Stimulated activated CD8-positive, alpha-beta memory T cell treated with anti-CD3 and anti-CD28 coated beads, Interleukin-12 subunit alpha, Interleukin-12 subunit beta, amount 100 ng/mL, for 24 hours (primary cell): ENCODE results near the gene ST14.
"Not testable (repeated sequence)": the region's sequence is repeated elsewhere in the genome, so short reads cannot be mapped to it uniquely, and the experiment has no call there.

Experiments used
- DNase-seq: peaks from one replicate; pipeline ENCODE4 v3.0.0-alpha.2; 2020; ENCODE audit errors: extremely low read depth

ST14 gene

DNA sequence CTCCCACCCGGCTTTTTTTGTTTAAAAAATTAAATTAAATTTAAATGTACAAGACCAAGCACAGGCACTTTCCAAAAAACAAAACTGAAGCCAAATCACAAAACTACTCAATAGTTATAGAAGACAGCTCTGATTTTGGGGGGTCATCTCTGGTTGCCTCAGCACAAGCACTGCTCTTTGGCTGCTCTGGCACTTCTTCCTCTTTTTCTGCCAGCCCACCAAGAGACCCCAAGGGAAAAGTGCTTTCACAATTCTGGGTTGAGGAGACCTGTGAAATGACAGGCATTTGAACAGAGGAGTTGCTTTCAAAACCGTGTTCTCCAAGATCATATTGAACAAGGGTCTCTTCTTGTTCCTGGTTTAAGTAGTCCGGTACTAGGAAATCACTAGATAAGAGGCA, 74.3 kb downstream of the ST14 start:
- DNase-seq, result not testable (repeated sequence)

DNA sequence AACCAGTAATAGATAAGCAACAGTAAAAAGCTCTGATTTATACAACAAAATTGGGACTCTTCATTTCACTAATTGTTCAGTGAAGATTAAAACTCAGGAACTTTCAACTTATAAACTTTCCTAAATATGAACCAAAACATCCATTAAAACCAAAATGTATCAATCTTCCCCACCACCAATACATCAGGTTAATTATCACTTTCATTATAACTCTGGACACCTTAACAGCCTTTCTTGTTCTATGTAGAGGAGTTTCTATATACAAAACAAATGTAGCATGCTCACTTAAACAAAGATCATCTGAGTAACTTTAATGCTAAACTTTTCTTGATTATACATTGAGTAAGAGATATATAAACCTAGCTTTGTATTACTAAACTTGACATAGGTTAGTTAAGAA, 74.7 kb downstream of the ST14 start:
- DNase-seq, result no peak

DNA sequence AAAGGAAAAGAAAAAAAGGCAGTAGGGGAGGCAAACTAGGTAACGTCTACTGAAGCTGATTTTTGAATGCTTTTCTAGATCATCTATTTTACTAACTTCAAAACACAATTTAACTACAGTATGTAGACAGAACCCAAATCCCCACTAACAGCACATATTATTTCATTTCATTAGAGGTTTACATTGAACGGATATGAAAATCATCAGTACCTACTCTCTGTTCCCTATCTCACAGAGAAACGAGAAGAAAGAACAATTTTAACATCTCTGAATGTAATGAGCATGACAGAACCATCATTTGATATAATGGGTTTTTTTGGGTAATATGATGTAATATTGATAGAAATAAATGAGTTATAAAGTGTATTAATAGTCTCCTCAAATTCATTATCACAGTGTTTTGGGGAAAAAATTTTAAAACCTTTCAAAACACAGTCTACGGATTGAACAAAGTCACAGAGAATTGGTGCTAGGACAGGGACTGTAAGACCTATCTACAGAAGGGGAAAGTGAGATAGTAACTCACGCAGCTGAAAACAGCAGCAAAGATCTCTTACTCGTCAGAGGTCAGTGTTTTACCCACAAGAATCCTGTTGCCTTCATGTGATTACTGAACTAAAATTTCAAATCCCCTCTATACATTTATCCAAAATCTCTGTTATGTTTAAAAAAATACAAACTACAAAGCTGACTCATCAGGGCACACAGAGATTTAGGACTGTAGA, 77.9 kb downstream of the ST14 start:
- DNase-seq, result no peak

DNA sequence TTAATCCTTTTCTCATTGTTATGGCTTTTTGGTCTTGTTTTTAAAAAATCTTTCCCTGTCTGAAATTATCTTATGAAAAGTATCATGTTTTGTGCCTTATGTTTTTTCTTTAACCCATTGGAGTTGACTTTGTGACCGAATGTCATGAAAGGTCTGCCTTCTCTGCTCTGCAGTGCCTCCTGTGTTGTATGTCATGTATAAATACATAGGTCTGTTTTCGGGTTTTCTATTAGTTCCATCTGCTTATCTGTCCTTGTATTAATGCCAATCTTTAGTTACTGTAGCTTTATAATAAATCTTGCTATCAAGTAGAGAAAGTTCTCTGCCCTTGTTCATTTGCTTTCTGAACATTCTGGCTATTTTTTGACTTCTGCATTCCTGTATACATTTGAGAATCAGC, 82.1 kb downstream of the ST14 start:
- no peak for DNase-seq

DNA sequence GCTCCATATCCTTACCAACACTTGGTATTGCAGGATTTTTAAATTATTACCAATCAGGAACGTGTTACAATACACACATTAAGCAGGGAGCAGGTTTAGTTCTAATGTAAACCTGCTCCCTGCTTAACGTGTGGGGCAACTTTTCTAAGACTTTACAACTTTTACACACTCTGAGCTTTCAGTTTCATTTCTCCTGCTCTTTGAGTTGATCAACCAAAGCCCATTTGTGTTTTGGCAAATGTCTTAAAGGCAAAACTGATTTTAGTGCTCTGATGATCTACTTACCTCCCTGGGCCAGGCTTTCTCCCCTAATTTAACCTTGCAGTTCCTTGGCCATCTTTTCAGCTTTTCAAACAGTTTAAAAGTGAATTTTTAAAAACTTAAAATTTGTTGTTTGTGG, 84.2 kb downstream of the ST14 start:
- no peak for DNase-seq

DNA sequence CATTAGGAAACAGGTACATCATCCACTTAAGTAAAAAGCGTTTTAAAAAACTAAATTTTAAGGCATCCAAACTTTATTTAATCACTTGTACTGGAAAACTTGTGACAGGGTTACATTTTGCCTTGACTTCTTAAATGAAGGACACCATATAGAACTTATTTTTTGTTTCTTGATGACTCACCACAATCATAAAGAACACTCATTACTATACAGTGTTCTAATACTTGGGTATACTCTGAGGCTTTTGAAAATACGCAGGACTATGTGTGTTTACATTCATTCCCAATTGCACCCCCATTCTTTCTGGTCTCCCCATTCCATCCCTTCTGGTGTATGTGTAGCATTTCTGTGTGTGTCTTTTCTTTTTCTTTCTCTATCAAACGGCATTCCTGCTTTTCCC, 85.3 kb downstream of the ST14 start:
- no peak for DNase-seq

DNA sequence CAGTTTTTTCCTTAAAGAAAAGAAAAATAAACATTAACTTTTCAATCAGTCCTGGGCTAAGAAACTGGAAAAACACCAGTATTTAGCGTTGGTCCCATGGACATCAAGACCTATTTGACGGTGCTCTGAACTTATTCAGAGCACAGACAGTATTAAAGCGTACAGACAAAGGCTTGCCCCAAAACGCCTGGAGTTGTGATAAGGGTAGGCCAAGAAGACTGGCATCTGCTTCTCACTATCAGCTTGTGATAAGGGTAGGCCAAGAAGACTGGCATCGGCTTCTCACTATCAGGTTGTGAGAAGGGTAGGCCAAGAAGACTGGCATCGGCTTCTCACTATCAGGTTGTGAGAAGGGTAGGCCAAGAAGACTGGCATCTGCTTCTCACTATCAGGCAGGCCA, 85.8 kb downstream of the ST14 start:
- DNase-seq, result not testable (repeated sequence)

DNA sequence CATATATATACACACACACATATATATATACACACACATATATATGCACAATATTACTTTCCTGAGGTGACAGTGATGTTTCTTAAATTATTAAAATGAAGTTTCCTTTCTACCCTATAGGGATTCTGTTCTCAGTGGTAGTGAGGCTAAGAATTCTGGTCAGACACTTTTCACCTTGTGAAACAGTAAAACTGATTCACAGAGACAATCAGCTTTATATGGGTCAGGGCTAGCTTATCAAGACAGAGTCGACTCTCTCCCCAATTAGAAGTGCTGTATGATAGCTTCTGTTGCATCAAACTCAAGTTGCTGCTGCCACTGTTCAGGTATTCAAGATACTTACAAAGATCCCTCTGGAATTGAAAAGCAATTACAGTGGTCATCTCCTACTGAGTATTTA, 86.7 kb downstream of the ST14 start:
- DNase-seq, result no peak

DNA sequence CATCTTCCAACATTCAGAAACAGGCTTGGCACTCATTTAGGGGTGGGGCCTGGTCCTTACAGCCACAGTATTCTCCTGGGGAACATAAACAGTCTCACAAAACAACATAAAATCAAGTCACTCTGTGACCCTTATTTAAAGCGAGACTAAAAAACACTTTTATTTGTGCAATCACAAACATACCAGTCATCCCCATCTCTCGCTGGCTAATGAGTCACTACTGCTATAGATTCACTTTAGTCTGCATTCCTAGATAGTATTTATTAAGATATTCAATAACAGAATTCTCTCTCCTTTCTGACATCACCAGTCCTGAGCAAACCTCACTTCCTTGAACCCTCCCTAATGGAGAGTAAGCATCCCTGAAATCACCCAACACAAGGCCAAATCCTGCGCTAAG, 87.2 kb downstream of the ST14 start:
- no peak for DNase-seq

DNA sequence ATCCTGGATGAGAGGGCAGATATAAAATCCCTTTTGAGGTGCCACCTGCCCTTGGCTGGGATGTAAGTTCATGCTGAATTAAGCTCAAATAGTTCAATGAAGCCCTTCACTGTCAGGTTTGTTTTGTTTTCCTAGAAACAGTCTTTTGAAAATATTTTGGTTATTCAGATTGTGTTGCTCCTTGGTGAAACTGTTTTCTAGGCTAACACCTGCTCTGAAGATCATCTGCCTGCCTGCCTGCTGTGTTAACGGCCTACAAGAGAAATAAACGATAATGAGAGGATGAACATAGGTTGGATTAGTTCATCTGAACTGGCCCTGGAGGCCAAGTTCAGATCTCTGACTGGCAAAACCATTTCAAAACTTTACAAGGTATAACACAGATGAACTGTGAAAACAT, 87.7 kb downstream of the ST14 start:
- DNase-seq, result no peak

DNA sequence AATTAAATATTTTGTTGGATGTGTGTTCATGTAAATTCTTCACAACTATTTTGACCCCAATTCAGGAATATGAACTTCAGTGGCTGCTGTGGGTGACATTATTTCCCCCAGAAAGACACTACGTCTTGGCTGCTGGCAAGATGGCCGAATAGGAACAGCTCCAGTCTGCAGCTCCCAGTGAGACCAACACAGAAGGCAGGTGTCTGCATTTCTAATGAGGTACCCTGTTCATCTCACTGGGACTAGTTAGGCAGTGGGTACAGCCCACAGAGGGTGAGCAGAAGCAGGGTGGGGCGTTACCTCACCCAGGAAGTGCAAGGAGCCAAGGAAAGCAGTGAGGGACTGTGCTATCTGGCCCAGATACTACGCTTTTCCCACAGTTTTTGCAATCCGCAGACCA, 89.8 kb downstream of the ST14 start:
- DNase-seq, result no peak

DNA sequence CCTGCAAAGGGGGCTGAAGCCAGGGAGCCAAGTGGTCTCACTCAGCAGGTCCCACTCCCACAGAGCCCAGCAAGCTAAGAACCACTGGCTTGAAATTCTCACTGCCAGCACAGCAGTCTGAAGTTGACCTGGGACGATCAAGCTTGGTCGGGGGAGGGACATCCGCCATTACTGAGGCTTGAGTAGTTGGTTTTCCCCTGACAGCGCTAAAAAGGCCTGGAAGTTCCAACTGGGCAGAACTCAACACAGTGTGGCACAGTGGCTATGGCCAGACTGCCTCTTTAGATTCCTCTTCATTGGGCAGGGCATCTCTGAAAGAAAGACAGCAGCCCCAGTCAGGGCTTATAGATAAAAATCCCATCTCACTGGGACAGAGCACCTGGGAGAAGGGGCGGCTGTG, 90.3 kb downstream of the ST14 start:
- not testable (repeated sequence) for DNase-seq

DNA sequence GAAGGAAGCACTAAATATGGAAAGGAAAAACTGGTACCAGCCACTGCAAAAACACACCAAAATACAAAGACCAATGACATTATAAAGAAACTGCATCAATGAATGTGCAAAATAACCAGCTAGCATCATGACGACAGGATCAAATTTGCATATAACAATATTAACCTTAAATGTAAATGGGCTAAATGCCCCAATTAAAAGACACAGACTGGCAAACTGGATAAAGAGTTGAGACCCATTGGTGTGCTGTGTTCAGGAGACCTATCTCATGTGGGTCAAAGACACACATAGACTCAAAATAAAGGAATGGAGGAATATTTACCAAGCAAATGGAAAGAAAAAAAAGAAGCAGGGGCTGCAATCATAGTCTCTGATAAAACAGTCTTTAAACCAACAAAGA, 92.2 kb downstream of the ST14 start:
- DNase-seq, result not testable (repeated sequence)
